Fibroblast of pulmonary artery (primary cell): ENCODE data around the gene MAP7.

Source experiments
- DNase-seq: peaks from one replicate; pipeline ENCODE4 v3.0.0-alpha.2; 2010; ENCODE audit warnings: low read depth
- H3K4me3 ChIP-seq: replicated peaks from 2 replicates; pipeline ENCODE4 v1.5.1; 2011; ENCODE audit warnings: low read depth, mild to moderate bottlenecking, control low read depth, low read length, moderate library complexity
- CTCF ChIP-seq: IDR thresholded peaks from 2 replicates; pipeline ENCODE4 v1.5.1; 2011; ENCODE audit warnings: mild to moderate bottlenecking, control low read depth, low read length, inconsistent platforms; ENCODE audit errors: missing control alignments

MAP7 gene

DNA sequence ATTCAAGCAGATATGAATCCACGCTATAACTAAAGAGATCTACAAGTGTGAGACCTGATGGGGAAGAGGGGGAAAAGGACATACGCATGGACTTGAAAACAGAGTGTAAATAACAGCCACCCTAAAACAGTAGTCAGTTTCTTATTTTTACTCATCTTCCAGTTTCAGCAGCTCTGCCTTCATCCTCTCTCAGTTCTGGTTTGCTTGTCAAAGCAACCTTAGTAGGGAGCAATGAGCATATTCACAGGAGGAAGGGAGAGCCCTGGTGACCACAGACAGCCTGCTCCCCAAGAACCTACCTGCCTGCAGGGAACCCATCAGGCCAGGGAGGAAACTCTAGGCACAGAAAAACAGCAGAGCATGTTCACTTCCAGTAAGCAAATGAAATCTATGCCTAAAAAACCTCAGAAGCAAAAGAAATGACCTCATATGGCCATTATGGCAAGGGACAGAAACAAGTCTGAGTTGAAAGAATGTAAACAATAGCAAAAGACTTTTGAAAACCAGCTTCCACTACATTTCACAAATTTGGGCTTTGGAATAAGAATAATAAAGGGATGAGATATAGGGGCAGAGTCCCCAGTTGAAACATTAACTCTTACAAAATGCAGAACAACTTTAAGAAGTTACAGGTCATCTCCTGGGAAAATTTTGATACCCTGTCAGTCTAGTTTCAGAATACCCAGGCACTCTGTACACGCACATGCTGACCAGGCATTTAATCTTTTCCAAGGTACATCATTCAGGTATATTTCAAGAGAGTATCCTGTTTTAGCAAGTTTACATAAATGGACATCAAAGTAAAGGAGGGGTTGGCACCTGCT lies 139.8 kb downstream of the MAP7 start:
- no peak overlapping the region for H3K4me3 ChIP-seq
- no peak for TF ChIP-seq CTCF
- no peak for DNase-seq

DNA sequence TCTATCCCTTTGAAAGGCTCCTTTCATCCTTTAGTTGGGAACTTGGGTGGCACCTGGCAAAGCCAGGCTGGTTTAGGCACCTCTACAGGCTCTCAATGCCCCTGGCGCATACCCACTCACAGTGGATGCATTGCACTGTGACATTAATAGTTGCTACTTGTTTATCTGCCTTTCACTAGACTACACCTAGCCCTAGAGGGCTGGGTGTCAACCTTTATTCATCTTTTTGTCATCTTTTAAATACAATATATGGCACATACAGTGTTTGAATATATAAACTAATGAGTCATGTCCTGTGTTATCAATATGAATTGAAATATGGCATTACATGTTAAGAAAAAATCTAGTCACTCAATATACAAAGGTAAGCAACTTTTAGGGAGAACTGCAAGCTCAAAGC lies 140.6 kb downstream of the MAP7 start:
- no peak for DNase-seq
- H3K4me3 ChIP-seq: no peak overlapping the region
- TF ChIP-seq CTCF: no peak

DNA sequence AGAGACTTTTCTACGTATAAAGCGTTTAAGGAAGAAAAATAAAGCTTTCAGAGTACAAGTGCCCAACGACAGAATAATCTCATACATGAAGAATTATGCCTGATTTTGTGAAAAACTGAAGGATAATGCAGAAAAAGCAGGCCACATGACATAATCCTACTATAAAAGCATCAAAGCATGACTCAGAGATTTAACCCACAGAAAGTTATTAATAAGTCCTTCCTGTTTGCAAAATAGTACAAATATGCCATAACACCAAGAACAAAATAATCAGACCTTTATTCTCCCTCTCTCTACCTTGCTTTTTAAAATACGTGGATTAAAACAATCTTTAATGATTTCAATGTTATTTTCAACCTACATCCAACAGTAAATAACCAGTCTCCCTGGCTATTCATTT lies 142.0 kb downstream of the MAP7 start:
- DNase-seq: peak; percentile 50

GRCh38 chr6:136405420-136406029 lies 144.7 kb downstream of the MAP7 start:
- no peak overlapping the region for H3K4me3 ChIP-seq
- peak; percentile 30 for DNase-seq
- TF ChIP-seq CTCF: no peak

More for the DNA sequence above, 142.0 kb downstream of the MAP7 start:
- H3K4me3 ChIP-seq: no peak overlapping the region
- TF ChIP-seq CTCF: no peak

DNA sequence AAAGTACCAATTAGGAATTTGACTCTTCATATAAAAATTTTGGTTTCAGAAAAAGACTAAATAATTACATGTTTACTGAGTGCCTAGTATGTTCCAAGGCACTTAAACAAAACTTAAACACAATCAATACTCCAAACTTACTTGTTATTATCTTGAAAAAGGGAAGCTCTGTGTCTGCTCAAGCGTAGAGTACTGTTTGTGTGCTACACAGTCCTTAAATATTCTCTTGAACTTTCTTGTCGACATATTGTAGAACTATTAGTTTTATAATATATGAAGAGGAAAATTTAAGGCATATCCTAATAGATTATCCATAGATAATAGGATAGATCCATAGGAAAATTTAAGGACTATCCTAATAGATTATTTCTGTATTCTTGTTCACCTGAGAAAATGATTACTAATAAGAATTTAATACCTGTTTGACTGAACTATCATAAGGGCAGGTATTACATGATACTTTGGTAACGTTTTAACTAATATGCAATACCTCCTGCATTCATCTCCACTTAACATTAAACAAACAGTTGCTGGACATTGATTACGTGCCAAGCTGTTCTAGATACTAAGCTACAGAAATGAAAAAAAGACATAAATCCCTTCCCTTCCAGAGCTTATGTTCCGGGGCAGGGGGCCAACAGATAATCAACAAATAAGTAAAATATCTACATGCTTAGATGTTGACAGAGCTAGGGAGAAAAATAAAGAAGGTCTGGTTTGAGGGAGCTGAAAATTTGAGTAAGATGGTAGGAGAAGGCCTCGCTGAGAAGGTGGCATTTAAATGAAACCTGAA lies 145.4 kb downstream of the MAP7 start:
- DNase-seq: no peak
- no peak for TF ChIP-seq CTCF
- no peak overlapping the region for H3K4me3 ChIP-seq

GRCh38 chr6:136404007-136404406 lies 146.2 kb downstream of the MAP7 start:
- DNase-seq: no peak
- TF ChIP-seq CTCF: no peak
- H3K4me3 ChIP-seq: no peak overlapping the region
